ENCODE data around the gene ARRB1.

The ARRB1 gene

DNA sequence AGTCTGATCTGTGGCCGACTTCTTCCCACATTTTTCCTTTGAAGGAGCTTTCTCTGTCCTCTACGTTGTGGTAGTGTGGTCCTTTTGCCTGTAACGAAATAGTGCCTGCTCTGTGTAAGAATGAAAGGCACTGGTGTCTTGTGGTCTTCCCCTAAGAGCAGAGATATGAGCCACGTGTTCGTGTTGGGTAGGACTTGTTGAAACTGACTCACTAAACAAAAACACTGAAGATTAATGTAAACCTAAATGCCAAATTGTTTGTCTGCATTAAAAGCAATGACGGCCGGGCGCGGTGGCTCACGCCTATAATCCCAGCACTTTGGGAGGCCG lies 37.8 kb upstream of the ARRB1 start:
- TF ChIP-seq, protein P1, sequence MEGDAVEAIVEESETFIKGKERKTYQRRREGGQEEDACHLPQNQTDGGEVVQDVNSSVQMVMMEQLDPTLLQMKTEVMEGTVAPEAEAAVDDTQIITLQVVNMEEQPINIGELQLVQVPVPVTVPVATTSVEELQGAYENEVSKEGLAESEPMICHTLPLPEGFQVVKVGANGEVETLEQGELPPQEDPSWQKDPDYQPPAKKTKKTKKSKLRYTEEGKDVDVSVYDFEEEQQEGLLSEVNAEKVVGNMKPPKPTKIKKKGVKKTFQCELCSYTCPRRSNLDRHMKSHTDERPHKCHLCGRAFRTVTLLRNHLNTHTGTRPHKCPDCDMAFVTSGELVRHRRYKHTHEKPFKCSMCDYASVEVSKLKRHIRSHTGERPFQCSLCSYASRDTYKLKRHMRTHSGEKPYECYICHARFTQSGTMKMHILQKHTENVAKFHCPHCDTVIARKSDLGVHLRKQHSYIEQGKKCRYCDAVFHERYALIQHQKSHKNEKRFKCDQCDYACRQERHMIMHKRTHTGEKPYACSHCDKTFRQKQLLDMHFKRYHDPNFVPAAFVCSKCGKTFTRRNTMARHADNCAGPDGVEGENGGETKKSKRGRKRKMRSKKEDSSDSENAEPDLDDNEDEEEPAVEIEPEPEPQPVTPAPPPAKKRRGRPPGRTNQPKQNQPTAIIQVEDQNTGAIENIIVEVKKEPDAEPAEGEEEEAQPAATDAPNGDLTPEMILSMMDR (IDR thresholded peaks at IDR 0.05; ENCODE audit: control insufficient read depth, insufficient read depth, low read depth, low read length, missing control alignments) = no peak
- H3K4me3 ChIP-seq (ENCODE audit: control insufficient read depth, low read depth, low read length) = no peak overlapping the region
- DNase-seq (ENCODE audit: low read depth) = no peak

DNA sequence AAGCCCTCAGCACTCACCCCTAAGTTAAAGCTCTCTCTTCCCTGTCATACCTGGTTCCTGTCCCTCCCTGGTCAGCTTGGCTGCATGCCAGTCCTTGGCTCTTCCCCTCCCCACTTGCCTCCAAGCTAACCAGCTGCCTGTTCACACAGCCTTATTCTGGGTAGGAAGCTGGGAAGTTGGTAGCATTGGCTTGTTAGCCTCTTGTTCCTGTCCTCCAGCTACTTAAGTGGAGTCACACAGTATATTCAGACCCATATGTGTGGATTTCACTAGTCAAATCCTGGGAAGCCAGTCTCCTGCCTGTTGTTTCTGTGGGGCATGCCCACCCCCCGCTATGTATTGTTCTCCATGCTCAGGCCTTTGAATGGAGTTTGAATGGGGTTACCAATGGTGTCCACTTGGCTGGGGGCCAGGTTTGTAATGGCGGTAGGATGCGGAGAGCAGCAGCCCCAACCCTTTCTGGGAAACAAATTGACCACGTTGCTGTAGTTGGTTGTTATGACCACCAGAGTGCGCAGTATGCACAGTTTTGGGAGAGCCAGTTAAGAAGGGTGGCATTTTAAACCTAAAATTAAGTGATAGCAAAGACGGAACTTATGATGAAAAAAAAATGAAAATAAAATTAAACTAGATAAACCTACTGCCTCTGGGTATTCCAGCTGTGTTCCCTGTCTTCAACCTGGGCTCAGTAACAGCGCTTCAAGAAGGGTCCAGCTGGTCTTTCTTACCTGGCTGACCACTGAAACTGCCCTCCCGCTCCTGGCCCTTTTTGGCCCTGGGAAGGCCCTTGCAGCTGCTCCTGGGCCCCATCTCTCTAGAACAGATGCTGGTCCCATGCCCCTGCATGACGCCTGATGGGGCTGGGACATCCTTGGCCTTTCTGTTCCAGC lies 37.2 kb upstream of the ARRB1 start:
- H3K4me3 ChIP-seq (ENCODE audit: control insufficient read depth, low read depth, low read length) = no peak overlapping the region
- peak; percentile 20 for DNase-seq (ENCODE audit: low read depth)
- TF ChIP-seq, protein P1 (IDR thresholded peaks at IDR 0.05; ENCODE audit: control insufficient read depth, insufficient read depth, low read depth, low read length, missing control alignments) = peak; percentile 73

DNA sequence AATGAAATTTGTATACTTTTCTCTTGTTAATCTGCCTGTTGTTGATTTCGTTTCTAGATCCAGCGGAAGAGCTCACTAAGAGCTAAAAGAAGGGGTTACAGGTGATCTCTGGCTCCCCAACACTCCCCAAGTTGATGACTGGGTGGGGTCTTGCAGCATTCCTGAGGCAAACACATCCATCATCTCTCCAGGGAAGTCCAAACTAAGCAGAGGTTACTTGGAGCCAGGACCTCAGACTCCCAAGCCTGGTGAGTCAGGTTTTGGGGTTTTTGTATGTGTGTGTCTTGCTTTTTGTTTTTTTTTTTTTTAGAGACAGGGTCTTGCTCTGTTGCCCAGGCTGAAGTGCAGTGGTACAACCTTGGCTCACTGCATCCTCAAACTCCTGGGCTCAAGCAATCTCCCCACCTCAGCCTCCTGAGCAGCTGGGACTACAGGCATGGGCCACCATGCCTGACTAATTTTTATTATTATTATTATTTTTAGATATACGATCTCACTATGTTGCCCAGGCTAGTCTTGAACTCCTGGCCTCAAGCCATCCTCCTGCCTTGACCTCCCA lies 36.4 kb upstream of the ARRB1 start:
- DNase-seq (ENCODE audit: low read depth) = no peak
- no peak overlapping the region for H3K4me3 ChIP-seq (ENCODE audit: control insufficient read depth, low read depth, low read length)
- TF ChIP-seq, protein P1 (IDR thresholded peaks at IDR 0.05; ENCODE audit: control insufficient read depth, insufficient read depth, low read depth, low read length, missing control alignments) = no peak

DNA sequence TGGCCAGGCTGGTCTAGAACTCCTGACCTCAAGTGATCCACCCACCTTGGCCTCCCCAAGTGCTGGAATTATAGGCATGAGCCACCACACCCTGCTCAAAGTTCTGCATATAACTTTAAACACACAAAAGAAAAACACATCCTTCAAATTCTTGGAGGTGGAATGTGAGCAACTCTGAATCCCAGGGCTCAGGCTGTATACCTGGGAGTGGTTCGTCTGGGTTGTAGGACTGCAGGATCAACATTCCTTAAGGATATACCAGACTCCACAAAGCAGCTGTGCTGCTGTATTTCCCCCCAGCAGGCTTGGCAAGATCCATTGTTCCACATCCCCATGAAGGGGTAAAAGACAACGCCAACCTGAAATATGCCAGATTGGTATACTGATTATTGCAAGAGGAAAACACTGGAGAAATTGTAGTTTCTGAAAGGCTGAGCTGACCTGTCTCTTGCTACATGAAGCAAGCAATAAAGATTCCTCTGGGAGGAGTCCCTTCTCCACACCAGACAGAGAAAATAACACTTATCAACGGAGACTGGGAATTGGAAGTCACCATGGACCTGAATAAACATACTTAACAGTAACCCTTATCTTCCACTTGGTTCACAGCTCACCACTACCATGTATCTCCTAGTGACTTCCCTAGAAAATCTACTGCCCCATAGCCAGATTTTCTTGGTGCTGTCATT lies 35.6 kb upstream of the ARRB1 start:
- TF ChIP-seq, protein P1 (IDR thresholded peaks at IDR 0.05; ENCODE audit: control insufficient read depth, insufficient read depth, low read depth, low read length, missing control alignments) = no peak
- DNase-seq (ENCODE audit: low read depth) = no peak
- no peak overlapping the region for H3K4me3 ChIP-seq (ENCODE audit: control insufficient read depth, low read depth, low read length)

DNA sequence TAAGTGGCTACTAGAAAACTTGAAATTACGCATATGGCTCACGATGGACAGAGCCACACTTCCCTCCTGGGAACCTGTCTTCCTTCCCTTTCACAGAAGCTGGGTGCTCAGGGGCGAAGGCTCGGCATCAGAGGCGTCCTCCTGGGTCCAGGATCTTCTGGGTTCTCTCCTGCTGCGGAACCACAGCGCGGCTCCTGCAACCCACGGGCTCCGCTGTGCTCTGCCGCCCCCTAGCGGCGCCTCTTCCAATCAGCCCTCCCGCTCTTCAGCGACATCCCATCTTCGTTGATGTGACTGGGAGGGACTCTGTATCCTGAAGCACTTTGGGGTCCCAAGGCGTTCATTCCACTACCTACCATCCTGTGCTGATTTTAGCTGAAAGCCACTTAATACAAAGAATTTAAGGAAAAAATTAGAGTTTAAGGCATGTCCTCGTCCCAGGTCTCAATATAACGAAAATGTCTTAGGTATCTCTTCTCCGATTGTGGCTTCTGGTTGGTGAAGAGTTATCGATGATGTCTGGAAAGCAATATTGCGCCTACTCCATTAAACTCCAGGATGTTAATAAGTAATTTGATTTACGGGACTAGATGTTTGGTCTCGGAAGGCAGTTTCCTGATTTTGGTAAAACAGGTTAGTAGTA lies 33.1 kb upstream of the ARRB1 start:
- TF ChIP-seq, protein P1 (IDR thresholded peaks at IDR 0.05; ENCODE audit: control insufficient read depth, insufficient read depth, low read depth, low read length, missing control alignments) = peak; percentile 99
- no peak overlapping the region for H3K4me3 ChIP-seq (ENCODE audit: control insufficient read depth, low read depth, low read length)
- no peak for DNase-seq (ENCODE audit: low read depth)

DNA sequence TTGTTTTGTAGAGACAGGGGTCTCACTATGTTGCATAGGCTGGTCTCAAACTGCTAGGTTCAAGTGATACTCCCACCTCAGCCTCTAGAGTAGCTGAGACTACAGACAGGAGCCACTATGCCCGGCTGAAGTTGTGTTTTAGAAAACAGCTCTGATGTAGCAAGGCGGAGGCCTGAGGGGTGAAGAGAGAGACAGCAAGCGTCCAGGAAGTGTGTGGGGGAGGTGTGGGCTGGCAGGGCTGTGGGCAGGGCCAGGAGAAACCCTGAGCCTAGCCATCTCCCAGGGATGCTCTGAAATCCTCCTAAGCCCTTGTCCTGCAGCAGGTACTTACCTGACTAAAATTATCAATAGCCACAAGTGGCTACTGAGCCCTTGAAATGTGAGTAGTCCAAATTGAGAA lies 31.8 kb upstream of the ARRB1 start:
- no peak overlapping the region for H3K4me3 ChIP-seq (ENCODE audit: control insufficient read depth, low read depth, low read length)
- DNase-seq (ENCODE audit: low read depth) = no peak
- TF ChIP-seq, protein P1 (IDR thresholded peaks at IDR 0.05; ENCODE audit: control insufficient read depth, insufficient read depth, low read depth, low read length, missing control alignments) = no peak
